OCI-LY3 (cell line): ENCODE data around the gene LMBR1.

Experiments
- H2AFZ ChIP-seq: fragments of 200-600, 300-600 bp; shearing (Covaris generic); 2 replicates; pipeline ENCODE4 v1.6.0; 2014; ENCODE audit warnings: antibody characterized with exemption, low read depth, low read length
- H3K27ac ChIP-seq: fragments of 200-600, 300-600 bp; sonication (generic); 2 replicates; pipeline ENCODE4 v1.5.1; 2014; ENCODE audit warnings: mild to moderate bottlenecking, low read length, moderate library complexity, mixed read lengths
- H3K27me3 ChIP-seq: fragments of 200-600, 300-600 bp; sonication (generic); 2 replicates; pipeline ENCODE4 v1.6.1; 2014; ENCODE audit warnings: low read depth, low read length, mixed read lengths
- H3K36me3 ChIP-seq: fragments of 200-600, 300-600 bp; sonication (generic); replicated peaks from 2 replicates; pipeline ENCODE3; 2014; ENCODE audit warnings: low read depth, low read length, mixed read lengths
- H3K4me1 ChIP-seq: fragments of 300-600, 200-600 bp; sonication (generic); 2 replicates; pipeline ENCODE4 v1.6.1; 2014; ENCODE audit warnings: low read length, mixed read lengths
- H3K4me2 ChIP-seq: fragments of 200-600, 300-600 bp; sonication (generic); 2 replicates; pipeline ENCODE4 v1.6.1; 2014; ENCODE audit warnings: low read length, mixed read lengths
- H3K4me3 ChIP-seq: fragments of 300-600, 200-600 bp; sonication (generic); 2 replicates; pipeline ENCODE4 v1.5.1; 2014; ENCODE audit warnings: antibody characterized with exemption, mild to moderate bottlenecking, low read length, moderate library complexity
- H3K79me2 ChIP-seq: fragments of 300-600, 200-600 bp; shearing (Covaris generic); 2 replicates; pipeline ENCODE4 v1.6.1; 2014; ENCODE audit warnings: mild to moderate bottlenecking, low read length, mixed read lengths
- H3K9ac ChIP-seq: fragments of 300-600, 200-600 bp; shearing (Covaris generic); 2 replicates; pipeline ENCODE4 v1.6.0; 2014; ENCODE audit warnings: mild to moderate bottlenecking, low read length, moderate library complexity
- H3K9me3 ChIP-seq: fragments of 200-600, 300-600 bp; shearing (Covaris generic); 2 replicates; pipeline ENCODE4 v1.6.1; 2014; ENCODE audit warnings: low read length, mixed read lengths; ENCODE audit not compliant: insufficient read depth
- H4K20me1 ChIP-seq: fragments of 200-600, 300-600 bp; sonication (generic); 2 replicates; pipeline ENCODE4 v1.6.1; 2016; ENCODE audit warnings: low read length, mixed read lengths; ENCODE audit not compliant: insufficient read depth
- EZH2phosphoT487 ChIP-seq: fragments of 200-600 bp; shearing (Covaris generic); IDR thresholded peaks from 2 replicates; pipeline ENCODE4 v1.6.1; 2018; ENCODE audit warnings: antibody characterized with exemption, mixed run types, low read depth
- TF ChIP-seq, protein P1 (sequence below): fragments of 200-600, 300-600 bp; sonication (generic); IDR thresholded peaks from 2 replicates; pipeline ENCODE4 v1.5.1; 2014; ENCODE audit warnings: antibody characterized with exemption, low read length, low read depth

The LMBR1 gene

DNA sequence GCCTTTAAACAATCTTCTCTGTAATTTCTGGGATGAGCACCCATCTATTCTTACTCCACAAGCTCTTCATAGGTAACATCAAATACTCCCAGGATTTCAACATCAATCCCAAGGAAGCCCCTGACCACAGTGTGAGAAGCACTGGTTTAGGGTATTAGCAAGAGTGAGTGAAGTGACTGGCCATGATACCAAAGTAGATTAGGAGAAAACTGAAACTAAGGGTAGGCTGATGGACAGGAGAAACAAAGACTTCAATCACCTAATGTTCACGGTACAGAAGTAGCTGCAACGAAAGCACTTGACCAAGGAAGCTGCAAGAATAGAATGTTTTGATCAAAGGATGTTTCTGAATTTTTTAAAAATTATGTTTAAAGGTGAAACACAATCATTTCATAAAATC lies 49.8 kb downstream of the LMBR1 start:
- H4K20me1 ChIP-seq = peaks cover 50% of the 10 kb centered on the region
- H3K9me3 ChIP-seq = no peaks in the 10 kb centered on the region
- H3K27me3 ChIP-seq = no peaks in the 10 kb centered on the region
- no peaks in the 10 kb centered on the region for H3K4me1 ChIP-seq
- no peak overlapping the region for H3K4me2 ChIP-seq
- TF ChIP-seq, protein P1, sequence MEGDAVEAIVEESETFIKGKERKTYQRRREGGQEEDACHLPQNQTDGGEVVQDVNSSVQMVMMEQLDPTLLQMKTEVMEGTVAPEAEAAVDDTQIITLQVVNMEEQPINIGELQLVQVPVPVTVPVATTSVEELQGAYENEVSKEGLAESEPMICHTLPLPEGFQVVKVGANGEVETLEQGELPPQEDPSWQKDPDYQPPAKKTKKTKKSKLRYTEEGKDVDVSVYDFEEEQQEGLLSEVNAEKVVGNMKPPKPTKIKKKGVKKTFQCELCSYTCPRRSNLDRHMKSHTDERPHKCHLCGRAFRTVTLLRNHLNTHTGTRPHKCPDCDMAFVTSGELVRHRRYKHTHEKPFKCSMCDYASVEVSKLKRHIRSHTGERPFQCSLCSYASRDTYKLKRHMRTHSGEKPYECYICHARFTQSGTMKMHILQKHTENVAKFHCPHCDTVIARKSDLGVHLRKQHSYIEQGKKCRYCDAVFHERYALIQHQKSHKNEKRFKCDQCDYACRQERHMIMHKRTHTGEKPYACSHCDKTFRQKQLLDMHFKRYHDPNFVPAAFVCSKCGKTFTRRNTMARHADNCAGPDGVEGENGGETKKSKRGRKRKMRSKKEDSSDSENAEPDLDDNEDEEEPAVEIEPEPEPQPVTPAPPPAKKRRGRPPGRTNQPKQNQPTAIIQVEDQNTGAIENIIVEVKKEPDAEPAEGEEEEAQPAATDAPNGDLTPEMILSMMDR = no peak
- no peak for TF ChIP-seq EZH2phosphoT487
- H3K36me3 ChIP-seq = peaks cover 9% of the 10 kb centered on the region
- H3K79me2 ChIP-seq = peaks cover 69% of the 10 kb centered on the region
- H2AFZ ChIP-seq = no peak overlapping the region
- H3K4me3 ChIP-seq = no peak overlapping the region
- no peak overlapping the region for H3K27ac ChIP-seq
- no peak overlapping the region for H3K9ac ChIP-seq

DNA sequence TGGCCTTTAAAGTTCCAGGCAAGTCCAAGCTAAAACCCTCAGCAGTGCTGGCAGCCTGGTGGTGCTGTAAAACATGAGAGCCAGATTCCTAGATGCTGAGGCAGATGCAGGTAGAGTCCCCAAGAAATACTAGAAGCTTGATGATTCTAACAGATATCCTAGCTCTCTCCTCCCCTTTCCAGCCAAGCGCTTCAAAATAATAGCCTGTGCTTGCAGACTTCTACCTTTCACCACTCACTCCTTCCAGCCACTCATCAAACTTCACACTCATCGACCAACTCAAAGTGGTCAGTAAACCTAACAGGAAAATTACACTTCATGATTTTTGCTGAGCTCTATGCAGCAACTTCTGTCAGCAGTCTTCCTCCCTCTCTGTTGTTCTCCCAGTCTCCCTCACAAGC lies 50.2 kb downstream of the LMBR1 start:
- Histone ChIP-seq H2AFZ (no peak overlapping the region), H3K9ac (no peak overlapping the region), H3K27ac (no peak overlapping the region), H3K27me3 (no peaks in the 10 kb centered on the region), H3K4me3 (no peak overlapping the region), H3K4me2 (no peak overlapping the region), H3K9me3 (no peaks in the 10 kb centered on the region), H3K79me2 (peaks cover 64% of the 10 kb centered on the region), H3K36me3 (peaks cover 8% of the 10 kb centered on the region), H4K20me1 (peaks cover 46% of the 10 kb centered on the region), H3K4me1 (no peaks in the 10 kb centered on the region)
- TF ChIP-seq EZH2phosphoT487 = no peak
- TF ChIP-seq, protein P1 = no peak

DNA sequence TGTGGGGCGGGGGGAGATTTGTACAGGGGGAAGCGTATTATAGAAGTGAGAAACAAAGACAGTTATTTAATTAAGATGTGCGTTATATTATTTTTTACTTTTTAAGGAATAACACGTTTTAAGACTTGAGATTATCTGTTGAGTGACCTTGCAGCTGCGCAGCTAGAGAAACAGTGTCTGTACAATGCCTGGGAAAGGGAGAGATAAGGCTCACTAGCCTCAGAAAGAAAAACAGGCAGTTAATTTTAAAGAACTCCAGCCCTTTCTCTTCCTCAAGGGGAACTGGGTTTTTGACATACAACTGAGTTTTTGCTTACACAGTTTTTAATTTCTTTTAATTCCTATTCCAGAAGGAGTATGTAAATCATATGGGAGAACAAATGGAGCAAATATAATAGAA lies 50.7 kb downstream of the LMBR1 start:
- peaks cover 60% of the 10 kb centered on the region for H3K79me2 ChIP-seq
- no peaks in the 10 kb centered on the region for H3K9me3 ChIP-seq
- no peaks in the 10 kb centered on the region for H3K27me3 ChIP-seq
- H3K4me2 ChIP-seq = no peak overlapping the region
- peaks cover 42% of the 10 kb centered on the region for H4K20me1 ChIP-seq
- TF ChIP-seq, protein P1 = no peak
- TF ChIP-seq EZH2phosphoT487 = no peak
- no peak overlapping the region for H2AFZ ChIP-seq
- no peak overlapping the region for H3K9ac ChIP-seq
- no peaks in the 10 kb centered on the region for H3K4me1 ChIP-seq
- peaks cover 4% of the 10 kb centered on the region for H3K36me3 ChIP-seq
- H3K27ac ChIP-seq = no peak overlapping the region
- H3K4me3 ChIP-seq = no peak overlapping the region

DNA sequence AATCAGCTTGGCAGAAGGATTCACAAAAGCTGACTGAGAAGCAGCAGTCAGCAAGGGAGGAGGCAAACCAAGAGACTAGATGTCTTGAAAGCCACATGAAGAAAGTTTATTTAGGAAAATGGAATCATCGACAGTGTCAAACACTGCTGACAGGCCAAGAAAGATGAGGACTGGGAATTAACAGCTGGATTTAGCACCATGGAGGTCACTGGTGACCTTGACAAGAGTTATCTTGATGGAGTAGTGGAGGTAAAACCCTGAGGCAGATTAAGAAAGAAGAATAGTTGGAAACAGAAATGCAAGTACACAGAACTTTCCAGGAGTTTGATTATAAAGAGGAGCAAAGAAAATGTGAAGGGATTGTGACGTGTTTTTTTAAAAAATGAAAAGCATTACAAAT lies 51.5 kb downstream of the LMBR1 start:
- Histone ChIP-seq H3K4me2 (no peak overlapping the region), H3K4me3 (no peak overlapping the region), H4K20me1 (peaks cover 35% of the 10 kb centered on the region), H3K9ac (no peak overlapping the region), H3K79me2 (peaks cover 52% of the 10 kb centered on the region), H3K27ac (no peak overlapping the region), H2AFZ (no peak overlapping the region), H3K36me3 (peaks cover 4% of the 10 kb centered on the region), H3K9me3 (no peaks in the 10 kb centered on the region), H3K27me3 (no peaks in the 10 kb centered on the region), H3K4me1 (no peaks in the 10 kb centered on the region)
- TF ChIP-seq EZH2phosphoT487 = no peak
- TF ChIP-seq, protein P1 = no peak
